HepG2 (cell line): Measurements from ENCODE around the gene ARHGEF10L. TPM values are rescaled to one million over a fixed set of nuclear protein-coding genes. Genes with fewer than 3 reads are reported as not detected.

Experiments
- BRF2 ChIP-seq: sonication (generic); formaldehyde crosslinking; IDR thresholded peaks from 2 replicates; pipeline ENCODE4 v1.8.1; 2022; ENCODE audit warnings: mild to moderate bottlenecking, missing genetic modification reagents
- GLI4 ChIP-seq: sonication (generic); formaldehyde crosslinking; IDR thresholded peaks from 2 replicates; pipeline ENCODE4 v1.5.1; 2020; ENCODE audit warnings: missing genetic modification reagents, mild to moderate bottlenecking, moderate library complexity, borderline replicate concordance
- NR2F1 ChIP-seq, 2 experiments: fragments of 450-650 bp in 1 of 2; formaldehyde crosslinking in 1 of 2; IDR thresholded peaks; 2 replicates each; pipeline versions ENCODE4 v1.5.0 to v1.6.1; 2016 to 2020; ENCODE audit warnings: mild to moderate bottlenecking in 1 of 2, missing compliant biosample characterization in 1 of 2, missing genetic modification reagents in 1 of 2, moderate library complexity in 1 of 2
- PAXIP1 ChIP-seq: sonication (generic); formaldehyde crosslinking; conservative IDR thresholded peaks from 2 replicates; pipeline ENCODE4 v1.4.0; 2020; ENCODE audit warnings: mild to moderate bottlenecking, missing genetic modification reagents, moderate library complexity
- RAD51 ChIP-seq: fragments of 450-650 bp; IDR thresholded peaks from 2 replicates; pipeline ENCODE4 v1.6.1; 2016; ENCODE audit warnings: borderline replicate concordance
- RBFOX2 ChIP-seq: fragments of 200-400 bp; formaldehyde crosslinking; IDR thresholded peaks from 2 replicates; pipeline ENCODE4 v1.6.1; 2017; ENCODE audit warnings: low read depth, mild to moderate bottlenecking, low read length
- RNF219 ChIP-seq: sonication (generic); formaldehyde crosslinking; IDR thresholded peaks from 2 replicates; pipeline ENCODE4 v1.5.0; 2020; ENCODE audit warnings: mild to moderate bottlenecking, missing genetic modification reagents
- SRSF9 ChIP-seq: fragments of 200-400 bp; formaldehyde crosslinking; IDR thresholded peaks from 2 replicates; pipeline ENCODE4 v1.6.1; 2018; ENCODE audit warnings: borderline replicate concordance, mild to moderate bottlenecking, low read depth, low read length; ENCODE audit not compliant: insufficient read depth, poor library complexity, severe bottlenecking
- ZKSCAN1 ChIP-seq: fragments of 150-350 bp; IDR thresholded peaks from 2 replicates; pipeline ENCODE4 v1.6.1; 2014; ENCODE audit warnings: low read length
- ZNF44 ChIP-seq: sonication (generic); formaldehyde crosslinking; IDR thresholded peaks from 2 replicates; pipeline ENCODE4 v1.5.1; 2020; ENCODE audit warnings: mild to moderate bottlenecking, missing genetic modification reagents
- ZNF605 ChIP-seq: sonication (generic); formaldehyde crosslinking; IDR thresholded peaks from 2 replicates; pipeline ENCODE4 v1.8.0; 2022; ENCODE audit warnings: mild to moderate bottlenecking, missing genetic modification reagents
- ZNF839 ChIP-seq: sonication (generic); formaldehyde crosslinking; IDR thresholded peaks from 2 replicates; pipeline ENCODE4 v1.4.0; 2020; ENCODE audit warnings: missing genetic modification reagents, mild to moderate bottlenecking, borderline replicate concordance
- polyA plus RNA-seq, 8 experiments: library from polyadenylated mRNA; depleted of rRNA in 3 of 8; stranded (reverse) in 7 of 8; unstranded in 1 of 8; fragments of >200 nt; fragmentation: Illumina TruSeq in 4 of 8; extraction: Trizol in 4 of 8; gene quantifications; 2 replicates each; pipeline versions ENCODE4 v1.2.1 to v1.2.3, GENCODE V29; 2011 to 2016; ENCODE audit warnings: low read depth in 4 of 8, missing spikeins in 1 of 8, mixed read lengths in 1 of 8; ENCODE audit not compliant: insufficient read depth in 1 of 8
- total RNA-seq, 5 experiments: library from RNA; depleted of rRNA; stranded (reverse); fragments of >200 nt; fragmentation: Illumina TruSeq; extraction: Trizol; gene quantifications; 2 replicates each; pipeline ENCODE4 v1.2.3, GENCODE V29; 2016; ENCODE audit warnings: low read depth in 1 of 5
- TF ChIP-seq, protein P1 (sequence below): sonication (generic); formaldehyde crosslinking; IDR thresholded peaks from 2 replicates; pipeline ENCODE4 v1.4.0; 2020; ENCODE audit warnings: missing genetic modification reagents; ENCODE audit errors: not compliant biosample characterization
- TF ChIP-seq, protein P2 (sequence below): sonication (generic); formaldehyde crosslinking; IDR thresholded peaks from 2 replicates; pipeline ENCODE4 v1.4.0; 2020; ENCODE audit warnings: missing genetic modification reagents, mild to moderate bottlenecking, borderline replicate concordance

ARHGEF10L gene
- total and polyA plus RNA-seq, 2 of the 13 experiments (the other 11 are each of a cell fraction or from before 2014, with no cell fraction given): 46.5 to 78.3 TPM

DNA sequence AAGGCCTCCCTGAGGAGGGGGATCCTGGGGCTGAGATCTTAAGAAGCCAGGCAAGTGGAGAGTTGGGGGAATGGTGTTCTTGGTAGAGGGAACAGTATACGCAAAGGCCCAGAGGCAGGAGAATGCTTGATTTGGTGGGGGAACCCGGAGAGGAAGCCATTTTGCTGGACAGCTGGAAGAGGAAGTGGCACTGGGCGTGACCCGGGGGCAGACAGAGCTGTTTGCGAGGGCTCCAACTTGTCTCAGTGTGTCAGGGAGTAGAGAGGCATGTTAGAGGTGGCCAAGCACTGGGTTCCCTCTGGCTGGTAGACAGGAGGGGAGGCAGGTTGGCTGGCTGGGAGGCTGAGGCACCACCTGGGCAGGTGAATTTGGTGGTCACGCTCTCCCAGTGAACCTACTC, 119.3 kb downstream of the ARHGEF10L start (continued):
- no peak for TF ChIP-seq GLI4
- TF ChIP-seq, protein P1, sequence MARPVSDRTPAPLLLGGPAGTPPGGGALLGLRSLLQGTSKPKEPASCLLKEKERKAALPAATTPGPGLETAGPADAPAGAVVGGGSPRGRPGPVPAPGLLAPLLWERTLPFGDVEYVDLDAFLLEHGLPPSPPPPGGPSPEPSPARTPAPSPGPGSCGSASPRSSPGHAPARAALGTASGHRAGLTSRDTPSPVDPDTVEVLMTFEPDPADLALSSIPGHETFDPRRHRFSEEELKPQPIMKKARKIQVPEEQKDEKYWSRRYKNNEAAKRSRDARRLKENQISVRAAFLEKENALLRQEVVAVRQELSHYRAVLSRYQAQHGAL (CRISPR knock-in tag): no peak
- TF ChIP-seq ZNF605: no peak
- no peak for TF ChIP-seq RAD51
- TF ChIP-seq ZNF44 (CRISPR knock-in tag): no peak
- no peak for TF ChIP-seq NR2F1 (CRISPR knock-in tag; IDR thresholded peaks at IDR 0.05)
- TF ChIP-seq SRSF9: no peak
- TF ChIP-seq BRF2 (CRISPR knock-in tag): no peak
- TF ChIP-seq RBFOX2: no peak
- TF ChIP-seq ZKSCAN1: no peak
- TF ChIP-seq PAXIP1 (CRISPR knock-in tag): no peak
- no peak for TF ChIP-seq ZNF839 (CRISPR knock-in tag)
- TF ChIP-seq, protein P2, sequence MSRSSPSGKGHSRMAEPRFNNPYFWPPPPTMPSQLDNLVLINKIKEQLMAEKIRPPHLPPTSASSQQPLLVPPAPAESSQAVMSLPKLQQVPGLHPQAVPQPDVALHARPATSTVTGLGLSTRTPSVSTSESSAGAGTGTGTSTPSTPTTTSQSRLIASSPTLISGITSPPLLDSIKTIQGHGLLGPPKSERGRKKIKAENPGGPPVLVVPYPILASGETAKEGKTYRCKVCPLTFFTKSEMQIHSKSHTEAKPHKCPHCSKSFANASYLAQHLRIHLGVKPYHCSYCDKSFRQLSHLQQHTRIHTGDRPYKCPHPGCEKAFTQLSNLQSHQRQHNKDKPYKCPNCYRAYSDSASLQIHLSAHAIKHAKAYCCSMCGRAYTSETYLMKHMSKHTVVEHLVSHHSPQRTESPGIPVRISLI: no peak
- TF ChIP-seq RNF219 (CRISPR knock-in tag): no peak
